ENCODE measurements around the gene SRCIN1. TPM values are rescaled to one million over a fixed set of nuclear protein-coding genes. Genes with fewer than 3 reads are reported as not detected.

SRCIN1 gene
- total and polyA plus RNA-seq, 2 donors (not counting 1 experiment from before 2014, with no cell fraction given) = 0.44 to 1.1 TPM

DNA sequence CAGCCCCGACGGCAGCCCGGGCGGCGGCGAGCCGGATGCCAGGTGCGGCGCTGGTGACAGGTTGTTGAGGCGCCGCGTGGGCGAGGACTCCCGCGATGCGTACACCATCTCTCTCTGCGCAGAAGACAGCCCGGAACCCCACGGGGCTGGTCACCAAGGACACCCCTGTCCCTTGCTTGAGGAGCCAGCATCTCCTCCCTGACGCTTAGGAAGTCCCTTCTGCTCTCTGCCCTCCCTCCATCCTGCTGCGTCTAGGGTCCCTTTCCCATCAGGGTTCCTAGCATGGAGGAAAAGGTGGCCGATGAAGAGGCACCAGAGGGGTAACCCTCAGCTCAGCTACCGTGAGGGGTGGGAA is 43.6 kb downstream of the SRCIN1 start:
- POLR2A ChIA-PET = no interaction called here
- Histone ChIP-seq H3K4me2 (replicated peaks; ENCODE audit: low read depth, low read length, poor library complexity, severe bottlenecking) (peak overlapping the region; percentile 29), H3K4me1 (ENCODE audit: control insufficient read depth in 2 of 2, insufficient read depth in 2 of 2, low read length in 2 of 2) (peaks cover 43 to 52% of the 10 kb centered on the region in 2 donors), H3K9me3 (ENCODE audit: control extremely low read depth in 1 of 3, control insufficient read depth in 2 of 3, insufficient read depth in 1 of 3, low read length in 2 of 3) (peaks cover 0 to 41% (median 1%) of the 10 kb centered on the region in 3 donors), H3K4me3 (ENCODE audit: control extremely low read depth in 1 of 5, extremely low read depth in 1 of 5, insufficient read depth in 1 of 5, low read depth in 2 of 5, low read length in 4 of 5) (no peak overlapping the region), H4K20me1 (ENCODE audit: control insufficient read depth, insufficient read depth, low read length, poor library complexity, severe bottlenecking) (peaks cover 6% of the 10 kb centered on the region), H3K27me3 (replicated peaks in 1 of 4; ENCODE audit: control extremely low read depth in 1 of 4, control insufficient read depth in 3 of 4, insufficient read depth in 4 of 4, low read length in 3 of 4) (peaks cover 0 to 70% (median 55%) of the 10 kb centered on the region in 4 experiments), H3K27ac (ENCODE audit: low read length in 2 of 2) (no peak overlapping the region), H2AFZ (ENCODE audit: insufficient read depth, low read depth, low read length, poor library complexity, severe bottlenecking) (no peak overlapping the region), H3K79me2 (ENCODE audit: control insufficient read depth, insufficient read depth, low read length) (no peaks in the 10 kb centered on the region), H3K36me3 (replicated peaks in 1 of 2; ENCODE audit: control extremely low read depth in 1 of 2, control insufficient read depth in 1 of 2, extremely low read depth in 1 of 2, insufficient read depth in 2 of 2, low read length in 1 of 2) (no peaks in the 10 kb centered on the region), H3K9ac (ENCODE audit: low read length) (no peak overlapping the region)
- WGBS (ENCODE audit: insufficient coverage) = 13% methylated on average over 21 of the region's 23 CpGs
- Mint-ChIP-seq H3K27me3 (peaks cover 40% of the 10 kb centered on the region), H3K27ac (no peak overlapping the region), H3K4me1 (peaks cover 41% of the 10 kb centered on the region), H3K9me3 (ENCODE audit: insufficient read depth) (no peaks in the 10 kb centered on the region), H3K4me3 (no peak overlapping the region)
- TF ChIP-seq, protein P1, sequence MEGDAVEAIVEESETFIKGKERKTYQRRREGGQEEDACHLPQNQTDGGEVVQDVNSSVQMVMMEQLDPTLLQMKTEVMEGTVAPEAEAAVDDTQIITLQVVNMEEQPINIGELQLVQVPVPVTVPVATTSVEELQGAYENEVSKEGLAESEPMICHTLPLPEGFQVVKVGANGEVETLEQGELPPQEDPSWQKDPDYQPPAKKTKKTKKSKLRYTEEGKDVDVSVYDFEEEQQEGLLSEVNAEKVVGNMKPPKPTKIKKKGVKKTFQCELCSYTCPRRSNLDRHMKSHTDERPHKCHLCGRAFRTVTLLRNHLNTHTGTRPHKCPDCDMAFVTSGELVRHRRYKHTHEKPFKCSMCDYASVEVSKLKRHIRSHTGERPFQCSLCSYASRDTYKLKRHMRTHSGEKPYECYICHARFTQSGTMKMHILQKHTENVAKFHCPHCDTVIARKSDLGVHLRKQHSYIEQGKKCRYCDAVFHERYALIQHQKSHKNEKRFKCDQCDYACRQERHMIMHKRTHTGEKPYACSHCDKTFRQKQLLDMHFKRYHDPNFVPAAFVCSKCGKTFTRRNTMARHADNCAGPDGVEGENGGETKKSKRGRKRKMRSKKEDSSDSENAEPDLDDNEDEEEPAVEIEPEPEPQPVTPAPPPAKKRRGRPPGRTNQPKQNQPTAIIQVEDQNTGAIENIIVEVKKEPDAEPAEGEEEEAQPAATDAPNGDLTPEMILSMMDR (IDR thresholded peaks at IDR 0.05) = no peak
- TF ChIP-seq EZH2 (IDR thresholded peaks at IDR 0.05; ENCODE audit: borderline replicate concordance, insufficient read depth, low read depth, low read length, poor library complexity, severe bottlenecking) = no peak
- CTCF ChIA-PET = interaction anchor here (1.5 to 9.1 kb wide), 2 partner anchors 22 kb away, joined by 3 to 196 read pairs; no protein-coding TSS in a partner anchor
- ATAC-seq (ENCODE audit: low read depth) = no peak
- DNase-seq = no peak
- intact Hi-C loops (cut with micrococcal nuclease) = no loop called here

DNA sequence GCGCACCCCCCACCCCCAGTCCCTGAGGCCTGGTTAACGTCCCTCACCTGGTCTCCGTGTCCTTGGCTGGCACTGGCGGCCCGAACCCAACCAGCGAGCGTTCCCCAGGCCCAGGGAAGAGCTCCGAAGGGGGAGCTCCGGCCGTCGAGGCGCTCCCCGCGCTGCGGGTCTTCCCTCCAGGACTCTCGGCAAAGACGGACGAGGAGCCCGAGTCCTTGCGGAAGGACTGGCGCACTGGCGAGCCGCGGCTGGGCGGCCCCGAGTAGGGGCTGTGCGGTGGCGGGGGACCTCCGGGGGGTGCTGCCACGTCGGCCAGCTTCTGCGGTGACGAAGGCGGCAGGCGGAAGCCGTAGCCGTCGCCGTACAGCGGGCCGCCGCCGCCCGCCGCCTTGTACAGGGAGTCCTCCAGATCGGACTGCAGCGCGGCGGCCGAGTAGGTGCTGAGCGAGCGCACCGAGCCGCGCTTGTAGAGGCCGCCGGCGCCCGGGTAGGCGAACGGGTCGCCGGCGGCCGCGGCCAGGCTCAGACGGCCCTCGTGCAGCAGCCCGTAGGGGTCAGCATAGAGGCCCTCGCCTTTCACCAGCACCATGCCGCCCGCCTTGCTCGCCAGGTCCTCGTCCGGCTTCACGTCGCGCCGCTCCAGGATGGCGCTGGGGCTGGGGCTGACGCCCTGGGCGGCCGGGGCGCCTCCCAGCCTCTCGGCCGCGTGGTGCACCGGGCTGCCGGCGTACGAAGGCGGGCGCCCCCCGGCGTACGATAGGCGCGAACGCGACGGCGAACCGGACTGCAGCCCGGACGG is 44.1 kb downstream of the SRCIN1 start:
- ATAC-seq (ENCODE audit: low read depth) (no peak), DNase-seq (peak; percentile 44)
- WGBS (ENCODE audit: insufficient coverage) = 11% methylated on average over 105 of the region's 105 CpGs
- Histone ChIP-seq H3K27me3 (replicated peaks in 1 of 4; ENCODE audit: control extremely low read depth in 1 of 4, control insufficient read depth in 3 of 4, insufficient read depth in 4 of 4, low read length in 3 of 4) (peaks cover 0 to 65% (median 50%) of the 10 kb centered on the region in 4 experiments), H4K20me1 (ENCODE audit: control insufficient read depth, insufficient read depth, low read length, poor library complexity, severe bottlenecking) (peaks cover 6% of the 10 kb centered on the region), H3K9me3 (ENCODE audit: control extremely low read depth in 1 of 3, control insufficient read depth in 2 of 3, insufficient read depth in 1 of 3, low read length in 2 of 3) (peaks cover 0 to 41% (median 1%) of the 10 kb centered on the region in 3 donors), H3K36me3 (replicated peaks in 1 of 2; ENCODE audit: control extremely low read depth in 1 of 2, control insufficient read depth in 1 of 2, extremely low read depth in 1 of 2, insufficient read depth in 2 of 2, low read length in 1 of 2) (no peaks in the 10 kb centered on the region), H3K4me3 (ENCODE audit: control extremely low read depth in 1 of 5, extremely low read depth in 1 of 5, insufficient read depth in 1 of 5, low read depth in 2 of 5, low read length in 4 of 5) (no peak overlapping the region), H3K79me2 (ENCODE audit: control insufficient read depth, insufficient read depth, low read length) (no peaks in the 10 kb centered on the region), H3K4me1 (ENCODE audit: control insufficient read depth in 2 of 2, insufficient read depth in 2 of 2, low read length in 2 of 2) (peaks cover 43 to 52% of the 10 kb centered on the region in 2 donors), H3K4me2 (replicated peaks; ENCODE audit: low read depth, low read length, poor library complexity, severe bottlenecking) (peak overlapping the region; percentile 29), H3K27ac (ENCODE audit: low read length in 2 of 2) (no peak overlapping the region), H3K9ac (ENCODE audit: low read length) (no peak overlapping the region), H2AFZ (ENCODE audit: insufficient read depth, low read depth, low read length, poor library complexity, severe bottlenecking) (no peak overlapping the region)
- H3K27me3 Mint-ChIP-seq = peaks cover 34% of the 10 kb centered on the region
- TF ChIP-seq, protein P1 (IDR thresholded peaks at IDR 0.05) = no peak
- no peak for TF ChIP-seq EZH2 (IDR thresholded peaks at IDR 0.05; ENCODE audit: borderline replicate concordance, insufficient read depth, low read depth, low read length, poor library complexity, severe bottlenecking)
- no peak overlapping the region for H3K4me3 Mint-ChIP-seq
- H3K27ac Mint-ChIP-seq = no peak overlapping the region
- ChIA-PET POLR2A (no interaction called here), CTCF (interaction anchor here (8.7 to 9.1 kb wide), 2 partner anchors 23 to 103 kb away, joined by 161 to 196 read pairs; no protein-coding TSS in a partner anchor)
- peaks cover 41% of the 10 kb centered on the region for H3K4me1 Mint-ChIP-seq
- intact Hi-C loops (cut with micrococcal nuclease) = no loop called here
- H3K9me3 Mint-ChIP-seq (ENCODE audit: insufficient read depth) = no peaks in the 10 kb centered on the region

All from B cell (primary cell).